ENCODE data around the gene RAB6A. TPM values are rescaled to one million over a fixed set of nuclear protein-coding genes. Genes with fewer than 3 reads are reported as not detected.
A peak's percentile ranks its signal among the peaks of the same experiment; 100 is the strongest.

RAB6A gene
- total RNA-seq, 1 donor from 2014 or later = 137 TPM

- no peak for ATAC-seq
Observed at GRCh38 chr11:73652856-73653559, 107.9 kb downstream of the RAB6A start.

GRCh38 chr11:73652046-73652730, 108.7 kb downstream of the RAB6A start:
- ATAC-seq = no peak

DNA sequence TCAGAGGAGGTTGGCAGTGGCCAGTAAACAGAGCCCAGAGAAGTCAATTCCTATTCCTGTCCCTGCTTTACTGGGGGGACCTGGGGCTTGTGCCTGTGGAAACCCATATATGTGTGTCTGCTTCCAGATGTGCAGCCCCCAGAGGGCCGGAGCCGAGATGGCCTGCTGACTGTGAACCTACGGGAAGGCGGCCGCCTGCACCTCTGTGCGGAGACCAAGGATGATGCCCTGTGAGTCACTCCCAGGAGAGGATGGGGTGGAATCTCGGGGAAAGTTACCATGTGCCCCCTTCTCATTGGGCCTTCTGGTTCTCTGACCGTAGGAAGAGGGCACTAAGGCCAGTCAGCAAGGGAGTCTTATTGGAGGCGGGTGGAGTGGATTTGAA, 109.2 kb downstream of the RAB6A start:
- ATAC-seq = no peak

- no peak for ATAC-seq
Observed at GRCh38 chr11:73651252-73651651, 109.6 kb downstream of the RAB6A start.

GRCh38 chr11:73650400-73650799, 110.5 kb downstream of the RAB6A start:
- no peak for ATAC-seq

DNA sequence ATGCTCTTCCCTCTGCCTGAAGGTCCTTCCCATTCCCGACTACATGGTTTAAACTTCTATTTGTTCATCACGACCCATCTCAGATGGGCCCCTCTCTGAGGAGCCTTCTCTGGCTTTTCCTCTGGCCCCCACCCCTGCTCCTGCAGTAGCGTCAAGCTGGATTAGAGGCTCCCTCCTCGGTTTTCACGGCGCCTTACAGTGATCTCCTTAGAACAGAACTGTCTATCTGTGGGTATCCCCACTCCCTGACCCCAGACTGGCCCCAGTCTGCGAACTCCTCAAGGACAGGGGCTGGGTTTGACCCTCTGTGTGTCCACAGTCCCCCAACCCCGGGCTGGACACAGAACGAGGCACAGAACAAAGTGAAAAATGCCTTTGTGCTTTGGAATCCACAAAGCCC, 111.7 kb downstream of the RAB6A start:
- no peak for ATAC-seq

DNA sequence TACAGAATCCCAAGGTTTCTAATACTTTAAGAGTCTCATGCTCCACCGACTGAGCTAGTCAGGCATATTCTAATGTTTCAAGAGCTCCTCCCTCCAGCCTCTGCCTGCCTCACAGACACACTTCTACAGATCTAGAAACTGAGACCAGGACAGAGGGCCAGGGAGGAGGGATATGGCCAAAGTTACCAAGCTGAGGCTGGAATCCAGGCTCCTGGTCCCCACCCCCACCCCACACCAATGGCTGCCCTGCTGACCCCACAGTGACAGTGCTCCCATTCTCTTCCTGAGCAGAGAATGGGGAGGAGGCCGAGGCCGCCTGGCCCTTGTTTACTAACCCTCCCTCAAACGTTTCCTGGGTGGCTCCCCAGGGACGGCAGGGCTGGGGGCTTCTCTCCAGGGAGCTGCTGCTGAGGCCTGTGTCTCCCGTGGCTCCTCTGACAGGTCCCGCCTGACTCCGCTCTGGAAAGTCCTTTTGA, 112.3 kb downstream of the RAB6A start:
- no peak for ATAC-seq

GRCh38 chr11:73648121-73648520, 112.8 kb downstream of the RAB6A start:
- ATAC-seq = no peak

- peak; percentile 87 for ATAC-seq
Observed at GRCh38 chr11:73647459-73648100, 113.3 kb downstream of the RAB6A start.

GRCh38 chr11:73645972-73646631, 114.8 kb downstream of the RAB6A start, which contains the start of gene PLEKHB1:
Gene PLEKHB1, plus strand, starts transcription at chr11:73646581. Its CDS starts 28 bp downstream, at chr11:73646609.
- ATAC-seq = no peak

GRCh38 chr11:73645121-73645969, 115.5 kb downstream of the RAB6A start:
- no peak for ATAC-seq

- ATAC-seq = no peak
Observed at GRCh38 chr11:73641668-73642067, 119.2 kb downstream of the RAB6A start.

DNA sequence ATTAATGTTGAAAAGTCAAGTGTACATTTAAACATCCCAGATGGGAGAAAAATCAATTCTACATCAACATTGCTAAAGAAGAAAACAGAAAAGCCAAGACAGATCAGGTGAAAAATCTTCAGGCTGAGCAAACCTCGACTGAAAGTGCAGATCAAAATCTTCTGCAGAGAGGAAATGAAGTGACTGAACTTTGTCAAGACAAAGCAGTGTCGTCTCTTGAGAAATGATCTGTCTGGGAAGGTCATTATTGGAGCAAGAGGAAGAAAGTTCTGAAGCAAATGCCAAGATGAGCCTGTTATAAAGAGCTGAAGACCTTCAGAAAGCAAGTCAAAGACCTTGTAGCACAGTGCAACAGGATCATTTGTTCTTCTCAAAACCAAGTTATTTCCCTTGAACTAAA, 120.3 kb downstream of the RAB6A start:
- no peak for ATAC-seq

DNA sequence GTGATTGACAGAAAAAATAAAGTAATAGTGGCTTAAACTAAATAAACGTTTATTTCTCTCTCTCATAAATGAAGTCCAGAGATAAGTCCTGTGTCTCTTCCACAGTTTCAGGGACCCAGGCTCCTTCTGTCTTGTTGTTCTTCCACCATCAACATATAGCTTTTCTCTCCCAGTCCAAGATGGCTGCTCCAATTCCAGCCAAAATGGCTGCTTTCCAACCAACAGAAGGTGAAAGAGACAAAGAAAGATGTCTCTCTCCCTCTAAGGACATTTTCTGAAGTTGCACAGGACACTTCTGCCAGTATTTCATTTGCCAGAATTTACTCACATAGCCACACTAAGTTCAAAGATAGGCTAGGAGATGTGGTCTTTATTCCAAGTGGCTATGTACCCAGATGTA, 123.9 kb downstream of the RAB6A start:
- no peak for ATAC-seq

- ATAC-seq = no peak
Observed at GRCh38 chr11:73636249-73636648, 124.6 kb downstream of the RAB6A start.

DNA sequence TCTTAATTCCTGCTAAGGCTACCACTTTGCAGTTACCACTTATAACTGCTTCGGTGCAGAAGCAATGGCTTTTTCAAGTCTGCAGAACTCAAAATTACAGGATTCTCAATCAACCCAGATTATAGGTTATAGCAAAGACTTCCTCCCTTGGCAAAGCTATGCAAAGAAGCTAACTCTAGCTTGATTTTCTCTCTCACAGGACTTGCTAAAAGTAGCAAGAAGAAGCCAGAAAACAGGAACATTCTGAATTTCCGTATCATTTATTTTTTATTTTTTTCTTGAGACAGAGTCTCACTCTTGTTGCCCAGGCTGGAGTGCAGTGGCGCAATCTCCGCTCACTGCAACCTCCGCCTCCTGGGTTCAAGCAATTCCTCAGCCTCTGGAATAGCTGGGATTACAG, 125.2 kb downstream of the RAB6A start:
- ATAC-seq = no peak

DNA sequence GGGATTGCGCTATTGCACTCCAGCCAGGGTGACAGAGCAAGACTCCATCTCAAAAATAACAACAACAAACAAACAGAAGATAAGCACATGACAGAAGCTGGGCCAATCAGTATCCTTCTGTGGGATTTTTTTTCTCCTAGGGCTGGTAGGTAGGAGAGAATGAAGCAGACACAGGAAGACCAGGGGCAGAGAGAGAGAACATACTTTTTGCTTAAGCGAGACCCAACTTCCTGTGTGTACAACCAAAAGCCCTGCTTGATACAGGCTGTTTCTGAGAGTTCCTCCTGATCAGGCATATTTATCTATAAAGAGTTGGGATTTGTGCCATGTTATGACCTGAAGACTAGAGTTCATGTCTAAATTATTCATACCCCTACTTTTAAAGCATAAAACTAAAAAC, 126.9 kb downstream of the RAB6A start:
- no peak for ATAC-seq

GRCh38 chr11:73632996-73633395, 127.9 kb downstream of the RAB6A start:
- no peak for ATAC-seq

DNA sequence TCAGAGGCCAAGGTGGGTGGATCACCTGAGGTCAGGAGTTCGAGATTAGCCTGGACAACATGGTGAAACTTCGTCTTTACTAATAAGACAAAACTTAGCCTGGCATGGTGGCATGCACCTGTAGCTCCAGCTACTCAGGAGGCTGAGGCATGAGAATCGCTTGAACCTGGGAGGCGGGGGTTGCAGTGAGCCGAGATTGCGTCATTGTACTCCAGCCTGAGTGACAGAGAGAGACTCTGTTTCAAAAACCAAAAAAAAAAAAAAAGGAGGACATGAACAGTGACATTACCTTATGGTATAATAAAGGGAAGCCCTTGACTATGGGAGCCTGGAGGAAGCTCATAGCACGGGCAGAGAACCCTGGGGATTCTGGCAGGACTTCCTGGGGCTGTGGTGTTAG, 131.0 kb downstream of the RAB6A start:
- no peak for ATAC-seq

GRCh38 chr11:73625696-73626318, 135.1 kb downstream of the RAB6A start:
- ATAC-seq = peak; percentile 87

Measured in esophagus mucosa (tissue), 1 donor.